Measurements from ENCODE around the gene CPSF4L.

CPSF4L gene

DNA sequence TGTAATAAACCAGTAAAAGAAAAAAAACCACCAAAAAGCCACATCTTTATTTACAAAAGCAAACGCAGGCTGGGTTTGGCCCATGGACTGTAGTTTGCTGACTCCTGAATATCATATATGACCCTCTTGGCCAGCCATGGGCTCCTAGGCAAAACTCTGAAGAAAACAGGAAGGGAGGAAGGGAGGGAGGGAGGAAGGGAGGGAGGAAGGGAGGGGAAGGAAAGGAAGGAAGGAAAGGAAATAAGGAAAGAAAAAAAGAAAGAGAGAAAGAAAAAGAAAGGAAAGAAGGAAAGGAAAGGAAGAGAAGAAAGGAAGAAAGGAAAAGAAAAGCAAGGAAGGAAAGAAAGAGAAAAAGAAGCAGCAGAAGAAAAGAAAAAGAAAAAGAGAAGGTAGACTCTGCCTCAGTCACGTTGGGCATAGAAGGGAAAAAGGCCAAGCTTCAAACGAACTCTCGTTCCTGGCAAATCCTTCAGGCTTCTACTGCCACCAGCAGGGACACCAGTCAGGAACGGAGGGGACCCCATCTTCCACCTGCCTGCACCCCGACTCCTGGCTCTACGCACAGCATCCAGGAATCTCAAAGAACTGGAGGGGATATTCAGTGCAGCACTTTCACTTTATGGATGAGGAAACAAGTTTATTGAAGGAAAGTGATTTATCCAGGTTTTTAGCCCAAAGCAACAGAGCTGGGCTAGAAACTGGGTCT, 28.0 kb upstream of the CPSF4L start:
- DNase-seq = no peak

DNA sequence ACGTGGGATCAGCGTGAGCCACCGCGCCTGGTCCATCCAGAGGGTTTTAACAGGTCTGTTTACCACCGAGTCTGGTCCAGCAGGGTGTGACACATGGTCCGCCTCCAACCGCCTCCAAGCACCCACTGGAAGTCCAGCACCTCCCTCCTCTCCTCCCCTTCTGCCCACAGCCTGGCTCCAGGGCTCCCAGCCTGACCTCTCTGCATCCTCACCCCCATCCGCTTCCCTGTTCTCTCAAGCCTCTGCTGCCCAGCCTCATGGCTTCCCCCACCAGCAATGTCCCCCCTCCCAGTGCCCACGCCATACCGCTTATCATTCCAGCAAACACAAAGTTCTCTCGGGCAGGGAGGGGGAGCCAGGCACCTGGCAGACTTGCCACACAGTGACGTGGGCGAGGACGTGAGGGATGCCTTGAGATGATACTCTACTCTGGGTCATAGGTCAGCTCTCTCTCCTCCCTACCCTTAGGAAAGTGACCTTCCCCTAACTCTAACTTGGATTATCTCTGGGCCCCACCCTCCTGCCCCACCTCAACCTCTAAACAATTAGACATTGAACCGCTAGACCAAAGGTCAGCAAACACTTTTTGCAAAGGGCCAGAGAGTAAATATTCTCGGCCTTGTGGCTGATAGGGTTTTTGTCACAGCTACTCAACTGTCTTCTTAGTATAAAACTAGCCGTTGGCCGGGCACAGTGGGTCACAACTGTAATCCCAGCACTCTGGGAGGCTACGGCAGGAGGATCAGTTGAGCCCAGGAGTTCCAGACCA, 27.0 kb upstream of the CPSF4L start:
- DNase-seq = no peak

DNA sequence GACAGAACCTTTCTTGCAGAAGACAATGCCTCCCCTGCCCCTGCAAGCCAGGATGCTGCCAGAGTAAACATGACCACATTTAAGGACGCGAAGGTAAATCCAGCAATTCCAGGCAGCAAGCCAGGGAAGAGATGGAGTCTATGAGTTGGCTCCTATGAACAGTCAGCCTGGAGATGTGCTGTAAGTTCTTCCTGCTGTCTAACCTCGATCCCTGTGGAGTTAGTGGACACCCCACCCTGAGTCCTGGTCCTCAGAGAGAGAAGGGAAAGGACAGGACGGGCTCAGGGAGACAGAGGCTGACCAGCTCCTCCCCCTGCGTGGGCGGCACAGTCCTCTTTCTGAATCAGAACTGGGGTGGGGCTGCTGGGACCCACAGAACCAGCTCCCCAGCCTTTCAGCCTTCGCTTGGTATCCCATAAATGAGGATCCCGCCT, 25.2 kb upstream of the CPSF4L start:
- DNase-seq = no peak

DNA sequence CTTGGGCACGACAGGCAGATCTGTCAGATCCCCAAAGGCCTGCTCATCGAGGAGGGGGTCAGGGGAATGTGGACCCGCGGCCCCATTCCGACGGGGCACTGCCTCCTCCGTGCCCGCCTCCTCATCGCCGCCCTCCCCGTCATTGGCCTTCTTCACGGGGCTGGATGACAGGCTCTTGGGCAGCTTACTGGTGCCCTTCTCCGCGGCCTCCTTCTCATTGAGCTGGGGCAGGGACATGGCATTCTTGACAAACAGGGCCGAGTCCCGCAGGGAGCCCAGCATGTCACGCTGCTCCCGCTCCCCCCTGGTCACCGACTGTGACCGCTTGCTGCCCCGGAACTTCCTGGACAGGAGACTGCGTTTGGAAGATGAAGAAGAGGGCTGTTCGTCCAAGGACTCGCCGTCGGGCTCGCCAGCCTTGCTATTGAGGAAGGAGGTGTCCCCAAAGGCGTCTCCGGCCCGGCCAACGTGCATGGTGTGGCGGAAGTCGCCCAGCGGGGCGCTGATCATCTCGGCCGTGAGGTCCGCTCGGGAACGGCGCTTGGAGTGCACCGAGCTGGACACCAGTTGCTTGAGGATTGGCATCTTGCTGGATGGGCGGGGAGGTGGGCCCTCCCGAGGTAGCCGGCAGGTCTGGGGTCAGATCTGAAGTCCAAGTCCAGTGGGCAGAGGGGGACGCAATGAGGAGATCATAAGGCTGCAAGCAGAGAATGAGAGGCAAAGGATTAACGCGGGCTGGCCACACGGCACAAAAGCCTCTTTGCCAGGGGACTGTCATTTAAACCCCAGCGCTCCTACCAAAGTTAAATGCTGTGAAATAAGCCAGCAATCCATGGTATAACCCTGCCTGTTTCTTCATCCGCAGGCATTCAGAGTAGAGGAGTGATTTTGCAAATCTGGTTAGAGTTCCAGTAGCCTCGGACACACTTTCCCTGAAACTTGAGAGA, 24.5 kb upstream of the CPSF4L start:
- DNase-seq = no peak

DNA sequence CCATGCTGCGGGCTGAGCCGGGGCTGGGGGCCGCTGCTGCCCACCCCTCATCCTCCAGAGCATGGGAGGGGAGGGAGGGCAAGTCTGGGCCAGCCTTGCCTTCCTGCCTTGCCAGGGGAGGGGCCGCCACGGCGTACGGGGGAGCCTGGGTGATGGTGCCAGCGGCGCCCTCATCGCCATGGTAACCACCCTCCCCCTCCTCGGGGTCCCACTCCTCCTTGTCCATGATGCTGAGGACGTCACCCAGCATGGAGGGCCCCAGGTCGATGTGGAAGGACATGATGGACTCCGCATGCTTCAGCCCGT, 23.9 kb upstream of the CPSF4L start:
- DNase-seq = no peak

DNA sequence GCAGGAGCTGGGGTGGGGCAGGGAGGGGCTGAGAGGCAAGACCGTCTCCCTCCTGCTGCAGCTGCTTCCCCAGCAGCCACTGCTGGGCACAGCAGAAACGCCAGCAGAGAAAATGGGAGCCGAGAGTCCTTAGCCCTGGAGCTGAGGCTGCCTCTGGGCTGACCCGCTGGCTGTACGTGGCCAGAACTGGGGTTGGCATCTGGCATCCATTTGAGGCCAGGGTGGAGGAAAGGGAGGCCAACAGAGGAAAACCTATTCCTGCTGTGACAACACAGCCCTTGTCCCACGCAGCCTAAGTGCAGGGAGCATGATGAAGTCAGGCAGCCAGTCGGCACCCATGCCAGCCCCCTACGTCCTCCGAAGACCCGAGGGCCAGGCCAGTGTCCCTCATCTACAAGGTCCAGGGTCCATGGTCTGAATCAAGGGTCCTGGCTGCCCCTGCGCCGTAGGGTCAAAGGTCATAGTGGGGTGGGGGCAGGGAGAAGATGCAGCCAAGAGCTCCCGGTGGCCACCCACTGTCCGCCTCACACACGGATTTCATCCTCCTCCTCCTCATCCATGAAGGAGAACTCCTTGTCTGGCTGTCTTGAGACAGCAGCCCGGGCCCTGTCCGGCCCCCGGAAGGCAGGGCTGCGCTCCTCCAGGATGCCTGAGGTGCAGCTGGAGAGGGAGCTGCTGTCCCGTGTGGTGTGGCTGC, 23.4 kb upstream of the CPSF4L start:
- DNase-seq = no peak

DNA sequence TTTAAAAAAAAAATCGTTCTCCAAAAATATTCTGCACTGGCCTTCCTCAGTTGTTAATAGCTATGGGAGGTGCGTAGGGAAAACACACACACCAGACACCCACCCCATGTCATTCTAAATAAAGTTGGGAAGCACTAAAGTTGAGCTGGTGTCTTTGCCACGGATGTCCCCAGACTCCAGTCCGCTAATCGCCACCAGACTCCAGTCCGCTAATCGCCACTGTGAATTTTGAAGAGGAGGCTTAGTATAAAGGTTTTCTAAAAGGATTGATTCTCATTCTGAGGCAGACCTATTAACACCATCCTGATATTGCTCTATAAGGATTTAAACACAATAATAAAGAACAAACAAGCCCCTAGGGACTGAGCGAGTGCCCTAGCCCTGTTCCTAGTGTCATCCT, 22.7 kb upstream of the CPSF4L start:
- DNase-seq = no peak

DNA sequence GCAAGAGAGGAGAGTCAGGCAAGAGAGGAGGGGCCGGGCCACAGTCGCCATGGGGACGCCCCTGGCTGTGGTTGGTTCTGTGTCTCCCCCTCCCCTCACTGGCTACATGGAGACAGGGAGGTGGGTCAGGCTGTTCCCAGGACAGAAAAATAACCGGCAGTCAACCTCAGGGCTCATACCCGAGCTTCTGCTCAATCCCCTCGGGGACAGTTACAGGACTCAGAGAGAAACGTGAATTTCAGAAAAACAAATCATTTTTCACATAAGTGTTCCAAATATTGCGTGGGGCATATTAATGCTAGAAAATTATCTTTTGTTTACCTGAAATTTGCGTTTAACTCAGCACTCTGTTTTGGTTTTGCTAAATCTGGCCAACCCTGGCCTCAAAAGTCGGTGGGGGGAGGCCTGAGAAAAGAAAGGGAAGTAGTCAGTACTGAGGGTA, 22.2 kb upstream of the CPSF4L start:
- no peak for DNase-seq

DNA sequence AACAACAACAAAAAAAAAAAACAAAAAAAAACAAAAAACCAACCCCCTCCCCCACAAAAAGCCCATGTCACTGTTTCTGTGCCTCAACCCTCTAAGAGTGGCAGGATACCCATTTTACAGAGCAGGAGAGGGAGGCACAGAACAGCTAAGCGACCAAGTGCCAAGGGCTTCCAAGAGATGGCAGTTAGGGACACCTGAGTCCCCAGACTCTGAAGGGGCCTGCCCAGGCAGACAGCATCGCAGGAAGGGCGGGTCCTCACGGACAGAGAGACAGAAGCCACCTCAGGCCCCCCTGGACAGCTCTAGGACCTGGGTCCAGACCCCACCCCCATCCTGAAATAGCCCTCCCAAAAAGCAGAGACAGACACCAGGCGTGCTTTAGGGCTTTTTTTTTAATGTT, 21.6 kb upstream of the CPSF4L start:
- no peak for DNase-seq

DNA sequence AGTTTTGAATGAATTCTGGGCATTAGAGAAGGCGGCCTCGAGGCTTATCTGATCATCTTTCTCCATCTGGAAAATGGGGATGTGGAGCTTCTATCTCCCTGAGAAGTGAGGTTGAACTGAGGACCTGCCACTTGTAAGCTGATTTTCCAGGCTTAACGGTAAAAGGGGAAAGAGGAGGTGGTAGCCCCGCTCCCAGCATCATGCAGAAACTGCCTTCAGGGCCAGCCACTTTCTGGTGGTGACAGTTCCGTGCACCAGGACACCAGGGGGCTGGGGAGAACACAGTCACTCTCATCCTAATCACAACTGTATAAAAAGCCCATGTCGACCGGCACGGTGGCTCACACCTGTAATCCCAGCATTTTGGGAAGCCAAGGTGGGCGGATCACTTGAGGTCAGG, 20.9 kb upstream of the CPSF4L start:
- no peak for DNase-seq

DNA sequence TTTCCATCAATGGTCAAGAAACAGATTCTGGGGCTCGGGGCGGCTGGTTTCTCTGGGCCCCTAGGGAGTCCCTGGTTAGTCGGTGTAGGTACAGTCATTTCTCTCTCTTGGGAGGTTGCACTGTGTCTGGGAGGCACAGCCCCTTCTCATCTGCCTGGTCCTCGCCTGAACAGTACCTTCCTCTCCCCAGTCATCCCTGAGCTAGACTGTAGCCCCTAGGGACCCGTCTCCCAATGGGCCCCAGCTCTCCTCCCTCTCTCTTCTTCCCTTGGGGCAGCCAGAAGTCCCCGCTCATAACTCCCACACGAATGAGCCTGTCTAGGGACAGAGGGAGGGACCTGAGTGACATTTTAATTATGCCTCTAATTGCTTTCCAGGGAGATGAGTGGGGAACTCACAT, 20.2 kb upstream of the CPSF4L start:
- no peak for DNase-seq

DNA sequence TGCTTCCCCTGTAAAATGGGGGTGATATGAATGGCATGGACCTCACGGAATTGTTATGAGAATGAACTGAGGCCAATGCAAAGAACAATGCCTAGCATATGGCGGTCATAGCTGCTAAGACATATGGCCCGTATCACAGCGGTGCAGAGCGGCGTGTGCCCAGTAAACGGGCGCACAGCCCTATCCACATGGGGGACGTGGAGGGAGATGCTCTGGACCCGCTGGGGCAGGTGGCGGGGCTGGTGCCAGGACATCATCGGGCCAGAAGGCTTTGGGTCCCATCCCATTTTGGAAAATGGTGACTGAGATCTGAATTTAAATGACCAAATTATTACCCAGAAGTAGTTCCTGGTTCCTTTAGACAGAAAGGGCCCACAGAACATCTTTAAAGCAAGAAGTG, 18.5 kb upstream of the CPSF4L start:
- DNase-seq = no peak

DNA sequence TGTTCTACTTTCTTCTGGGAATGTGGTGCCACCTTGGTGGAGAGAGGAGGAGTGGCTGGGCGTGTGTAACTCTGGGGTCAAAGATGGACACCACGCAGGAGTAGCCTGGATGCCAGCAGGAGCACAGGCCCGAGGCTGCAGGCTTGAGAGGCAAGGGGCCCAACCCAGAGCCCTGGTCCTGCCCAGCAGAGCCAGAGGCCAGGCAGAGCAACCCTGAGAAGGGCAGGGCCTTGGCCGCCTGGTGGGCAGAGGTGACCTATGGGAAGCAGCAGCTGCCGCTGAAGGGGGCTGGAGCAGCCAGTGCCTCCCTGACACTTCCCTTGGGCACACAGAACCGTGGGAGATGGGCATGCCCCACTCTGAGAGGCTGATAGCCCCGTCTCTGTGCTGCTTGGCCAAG, 18.0 kb upstream of the CPSF4L start:
- DNase-seq = no peak

DNA sequence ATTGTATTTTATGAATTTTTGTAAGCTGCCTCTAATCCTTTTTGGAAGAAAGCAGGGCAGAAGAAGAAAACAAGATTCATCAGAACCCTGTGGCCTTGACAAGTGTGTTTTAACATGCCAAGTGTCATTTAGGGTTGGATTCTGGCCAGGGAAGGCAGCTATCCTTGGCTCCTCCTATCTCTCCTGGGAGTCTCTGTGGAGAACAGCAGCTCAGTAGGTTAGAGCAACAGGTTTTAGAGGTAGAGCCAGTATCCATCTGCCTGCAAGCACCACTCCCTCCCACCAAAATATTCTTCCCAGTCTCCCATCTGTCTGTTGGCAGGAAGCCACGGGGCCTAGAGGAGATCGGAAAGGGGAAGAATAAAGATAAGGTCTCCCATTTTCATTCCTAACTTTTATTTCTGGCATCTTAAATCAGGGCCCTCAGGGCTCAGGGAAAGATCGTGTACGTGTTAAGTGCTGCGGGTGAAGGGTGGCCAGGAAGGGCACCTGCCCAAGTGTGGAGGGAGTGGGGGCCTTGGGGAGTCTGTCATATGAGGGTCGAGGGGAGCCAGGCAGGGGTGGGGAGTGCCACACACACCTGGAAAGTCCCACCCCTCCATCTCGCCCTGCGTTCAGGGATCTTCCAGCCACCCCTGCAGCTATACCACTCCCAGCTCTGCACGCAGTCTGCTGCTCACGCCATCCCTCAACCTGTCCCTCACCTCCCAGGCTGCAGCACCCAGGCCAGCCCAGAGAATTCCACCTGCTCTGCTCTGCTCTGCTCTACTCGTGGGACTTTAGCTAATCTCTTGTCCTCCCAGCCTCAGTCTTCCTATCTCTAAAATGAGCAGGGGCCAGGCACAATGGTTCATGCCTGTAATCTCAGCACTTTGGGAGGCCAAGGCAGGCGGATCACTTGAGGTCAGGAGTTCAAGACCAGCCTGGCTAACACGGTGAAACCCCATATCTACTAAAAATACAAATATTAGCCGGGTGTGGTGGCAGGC, 17.1 kb upstream of the CPSF4L start:
- no peak for DNase-seq

DNA sequence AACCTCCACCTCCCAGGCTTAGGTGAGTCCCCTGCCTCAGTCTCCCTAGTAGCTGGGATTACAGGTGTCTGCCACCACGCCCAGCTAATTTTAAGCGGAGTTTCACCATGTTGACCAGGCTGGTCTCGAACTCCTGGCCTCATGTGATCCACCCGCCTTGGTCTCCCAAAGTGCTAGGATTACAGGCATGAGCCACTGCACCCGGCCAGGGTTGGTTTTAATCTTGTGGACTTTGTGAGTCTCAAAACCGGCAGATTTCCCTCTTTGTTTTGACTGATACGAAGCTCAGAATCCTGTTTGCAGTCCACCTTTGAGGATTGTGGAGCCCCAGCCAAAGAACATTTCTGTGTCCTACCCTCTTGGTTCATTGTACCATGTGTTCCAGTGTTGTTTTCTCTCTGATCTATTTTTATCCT, 16.4 kb upstream of the CPSF4L start:
- no peak for DNase-seq

DNA sequence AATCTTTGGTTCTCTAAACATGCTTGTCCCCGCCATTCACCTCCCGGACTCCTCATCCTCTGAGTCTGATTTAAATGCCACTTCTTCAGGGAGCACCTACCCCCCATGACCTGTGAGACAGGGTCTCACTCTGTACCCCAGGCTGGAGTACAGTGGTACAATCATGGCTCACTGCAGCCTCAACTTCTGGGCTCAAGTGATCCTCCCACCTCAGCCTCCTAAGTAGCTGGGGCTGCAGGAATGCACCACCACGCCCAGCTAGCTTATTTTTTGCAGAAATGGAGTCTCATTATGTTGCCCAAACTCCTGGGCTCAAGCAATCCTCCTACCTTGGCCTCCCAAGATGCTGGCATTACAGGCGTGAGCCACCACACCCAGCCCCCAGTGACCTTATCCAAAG, 12.8 kb upstream of the CPSF4L start:
- no peak for DNase-seq

DNA sequence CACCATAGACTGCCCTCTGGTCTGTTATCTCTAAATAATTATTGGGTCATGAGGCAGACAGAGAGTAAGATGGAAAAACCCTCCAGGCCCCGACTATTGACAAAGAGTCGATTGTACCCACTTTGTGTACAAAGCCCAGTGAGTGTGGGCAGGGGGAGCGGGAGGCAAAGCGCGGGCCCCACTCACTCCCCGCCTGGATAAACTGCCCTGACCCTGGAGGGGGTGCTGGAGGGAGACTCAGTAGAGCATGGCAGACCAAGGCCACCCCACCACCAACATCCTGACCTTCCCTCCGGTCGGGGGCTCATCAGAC, 11.2 kb upstream of the CPSF4L start:
- no peak for DNase-seq

DNA sequence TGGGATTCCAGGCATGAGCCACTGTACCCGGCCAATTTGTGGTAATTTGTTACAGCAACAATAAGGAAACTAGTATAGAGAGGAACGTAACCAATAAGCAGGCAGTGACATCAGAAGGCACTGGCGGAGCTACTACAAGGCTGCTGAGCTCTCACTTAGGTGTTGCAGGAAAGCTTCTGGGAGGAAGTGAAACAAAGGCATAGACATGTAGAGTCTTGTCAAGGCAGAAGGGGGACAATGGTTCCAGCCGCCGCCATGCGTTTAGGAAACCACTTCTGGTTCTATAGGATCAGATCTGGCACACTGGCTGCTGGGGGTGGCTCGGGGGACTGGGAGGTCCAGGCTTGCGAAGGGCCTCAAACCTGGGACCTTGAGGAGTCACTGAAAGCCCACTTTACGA, 9.4 kb upstream of the CPSF4L start:
- DNase-seq = no peak

DNA sequence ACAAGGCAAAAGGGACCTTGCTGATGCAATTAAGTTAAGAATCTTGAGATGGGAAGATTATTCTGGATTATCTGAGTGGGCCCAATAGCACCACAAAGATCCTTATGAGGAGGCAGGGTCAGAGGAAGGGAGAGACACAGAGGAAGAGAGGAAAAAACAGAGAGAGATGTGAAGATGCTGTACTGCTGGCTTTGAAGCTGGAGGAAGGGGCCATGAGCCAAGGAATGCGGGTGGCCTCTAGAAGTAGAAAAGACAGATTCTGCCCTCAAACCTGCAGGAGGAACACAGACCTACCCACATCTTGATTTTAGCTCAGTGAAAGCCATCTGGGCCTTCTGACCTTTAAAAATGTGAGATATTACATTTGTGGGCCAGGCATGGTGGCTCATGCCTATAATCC, 8.1 kb upstream of the CPSF4L start:
- no peak for DNase-seq

DNA sequence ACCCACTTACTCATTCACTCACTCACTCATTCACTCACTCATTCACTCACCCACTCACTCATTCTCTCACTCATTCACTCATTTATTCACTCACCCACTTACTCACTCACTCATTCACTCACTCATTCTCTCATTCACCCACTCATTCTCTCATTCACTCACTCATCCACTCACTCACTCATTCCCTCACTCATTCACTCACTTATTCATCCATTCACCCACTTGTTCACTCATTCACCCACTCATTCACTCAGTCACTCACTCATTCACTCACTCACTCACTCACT, 7.6 kb upstream of the CPSF4L start:
- DNase-seq = no peak

DNA sequence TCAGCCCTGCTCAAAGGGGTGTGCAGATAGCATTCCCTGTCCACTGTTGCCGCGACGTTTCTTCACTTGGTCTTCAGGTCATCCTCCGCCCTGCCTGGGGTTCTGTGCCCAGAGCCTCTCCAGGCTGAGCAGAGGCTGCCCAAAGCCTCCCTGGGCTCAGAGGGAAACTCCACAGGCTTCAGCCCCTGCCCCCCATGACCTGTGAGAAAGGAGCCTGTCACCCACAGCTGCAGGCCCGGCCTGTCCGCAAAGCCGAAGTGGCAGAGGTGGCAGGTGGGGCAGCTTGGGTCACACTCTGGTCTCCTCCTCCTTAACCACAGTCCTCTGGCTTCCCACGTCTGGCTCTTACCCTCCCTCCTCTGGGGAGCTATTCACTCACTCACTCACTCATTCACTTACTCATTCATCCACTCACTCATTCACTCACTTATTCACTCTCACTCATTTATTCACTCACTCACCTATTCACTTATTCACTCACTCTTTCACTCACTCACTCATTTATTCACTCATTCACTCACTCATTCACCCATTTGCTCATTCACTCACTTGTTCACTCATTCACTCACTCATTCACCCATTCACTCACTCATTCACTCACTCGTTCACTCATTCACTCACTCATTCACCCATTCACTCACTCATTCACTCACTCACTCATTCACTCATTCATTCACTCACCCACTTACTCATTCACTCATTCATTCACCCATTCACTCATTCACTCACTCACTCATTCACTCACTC, 7.1 kb upstream of the CPSF4L start:
- DNase-seq = no peak
